HFF-Myc (cell line): ENCODE measurements around the gene THOC7.

ENCODE experiments used
- DNase-seq: peaks from one replicate; pipeline ENCODE4 v3.0.0-alpha.2; 2011; ENCODE audit warnings: low read depth; ENCODE audit errors: extremely low read depth
- H3K4me3 ChIP-seq: replicated peaks from 2 replicates; pipeline ENCODE4 v1.5.1; 2011; ENCODE audit warnings: low read depth, mild to moderate bottlenecking, control low read depth, low read length
- TF ChIP-seq, protein P1 (sequence below): IDR thresholded peaks from 2 replicates; pipeline ENCODE4 v1.5.1; 2012; ENCODE audit warnings: mild to moderate bottlenecking, low read depth, low read length, control low read depth; ENCODE audit errors: missing control alignments

Gene THOC7

DNA sequence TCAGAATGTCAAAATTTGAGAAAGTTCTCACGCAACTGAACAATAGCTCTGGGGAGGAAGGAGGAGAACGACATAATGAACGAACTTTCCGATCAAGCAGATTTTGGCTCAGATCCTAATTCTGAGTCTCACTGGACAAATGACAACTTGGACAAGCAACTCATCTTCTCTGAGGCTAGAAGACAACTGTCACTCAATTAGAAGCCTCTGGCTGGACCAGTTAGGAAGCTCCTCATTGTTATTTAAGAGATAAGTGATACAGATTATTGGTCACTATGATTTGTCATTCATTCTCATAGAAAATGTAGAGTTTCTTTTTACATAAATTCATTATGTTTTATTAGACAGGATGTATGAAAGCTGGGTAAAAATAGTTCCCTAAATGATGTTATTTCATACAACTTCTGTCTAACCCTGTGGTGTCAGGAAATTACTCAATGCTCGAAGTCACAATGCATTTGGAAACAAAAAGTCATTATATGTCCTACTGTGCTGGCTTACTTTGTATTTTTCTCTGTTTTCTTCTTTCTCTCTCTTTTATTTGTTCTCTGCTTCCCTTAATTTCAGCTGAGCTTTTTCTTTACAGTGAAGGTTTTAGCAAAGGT is 55.5 kb downstream of the THOC7 start:
- DNase-seq = no peak
- H3K4me3 ChIP-seq = no peak overlapping the region
- TF ChIP-seq, protein P1, sequence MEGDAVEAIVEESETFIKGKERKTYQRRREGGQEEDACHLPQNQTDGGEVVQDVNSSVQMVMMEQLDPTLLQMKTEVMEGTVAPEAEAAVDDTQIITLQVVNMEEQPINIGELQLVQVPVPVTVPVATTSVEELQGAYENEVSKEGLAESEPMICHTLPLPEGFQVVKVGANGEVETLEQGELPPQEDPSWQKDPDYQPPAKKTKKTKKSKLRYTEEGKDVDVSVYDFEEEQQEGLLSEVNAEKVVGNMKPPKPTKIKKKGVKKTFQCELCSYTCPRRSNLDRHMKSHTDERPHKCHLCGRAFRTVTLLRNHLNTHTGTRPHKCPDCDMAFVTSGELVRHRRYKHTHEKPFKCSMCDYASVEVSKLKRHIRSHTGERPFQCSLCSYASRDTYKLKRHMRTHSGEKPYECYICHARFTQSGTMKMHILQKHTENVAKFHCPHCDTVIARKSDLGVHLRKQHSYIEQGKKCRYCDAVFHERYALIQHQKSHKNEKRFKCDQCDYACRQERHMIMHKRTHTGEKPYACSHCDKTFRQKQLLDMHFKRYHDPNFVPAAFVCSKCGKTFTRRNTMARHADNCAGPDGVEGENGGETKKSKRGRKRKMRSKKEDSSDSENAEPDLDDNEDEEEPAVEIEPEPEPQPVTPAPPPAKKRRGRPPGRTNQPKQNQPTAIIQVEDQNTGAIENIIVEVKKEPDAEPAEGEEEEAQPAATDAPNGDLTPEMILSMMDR = no peak

DNA sequence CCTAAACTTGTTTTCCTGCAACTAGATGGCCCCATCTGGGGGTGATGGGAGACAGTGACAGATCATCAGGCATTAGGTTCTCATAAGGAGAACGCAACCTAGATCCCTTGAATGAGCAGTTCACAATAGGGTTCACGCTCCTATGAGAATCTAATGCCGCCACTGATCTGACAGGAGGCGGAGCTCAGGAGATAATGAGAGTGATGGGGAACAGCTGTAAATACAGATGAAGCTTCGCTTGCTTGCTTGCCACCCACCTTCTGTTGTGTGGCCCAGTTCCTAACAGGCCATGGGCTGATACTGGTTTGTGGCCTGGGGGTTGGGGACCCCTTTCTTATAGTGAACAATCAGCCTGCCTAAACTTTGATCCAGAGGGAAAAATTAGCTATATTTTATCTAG is 59.7 kb downstream of the THOC7 start:
- TF ChIP-seq, protein P1 = no peak
- no peak overlapping the region for H3K4me3 ChIP-seq
- DNase-seq = no peak

DNA sequence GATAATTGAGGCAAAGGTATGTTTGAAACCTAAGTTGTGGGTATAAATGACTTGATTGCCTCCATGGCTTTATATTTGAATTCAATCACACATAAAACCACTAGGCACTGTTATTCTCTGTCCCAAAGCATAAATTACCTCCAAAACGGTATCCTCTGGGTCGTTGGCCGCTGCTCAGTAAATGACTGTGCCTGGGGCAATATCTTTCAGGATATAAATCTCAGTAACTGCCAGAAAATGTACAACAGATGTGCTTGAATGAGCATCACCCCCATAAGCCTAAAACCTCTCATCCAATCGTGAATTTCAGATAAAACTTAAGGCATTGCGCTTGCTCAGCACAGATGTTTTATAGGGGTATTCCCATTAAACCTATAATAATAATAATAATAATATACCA is 63.5 kb downstream of the THOC7 start:
- DNase-seq = peak; percentile 26
- H3K4me3 ChIP-seq = no peak overlapping the region
- TF ChIP-seq, protein P1 = no peak

DNA sequence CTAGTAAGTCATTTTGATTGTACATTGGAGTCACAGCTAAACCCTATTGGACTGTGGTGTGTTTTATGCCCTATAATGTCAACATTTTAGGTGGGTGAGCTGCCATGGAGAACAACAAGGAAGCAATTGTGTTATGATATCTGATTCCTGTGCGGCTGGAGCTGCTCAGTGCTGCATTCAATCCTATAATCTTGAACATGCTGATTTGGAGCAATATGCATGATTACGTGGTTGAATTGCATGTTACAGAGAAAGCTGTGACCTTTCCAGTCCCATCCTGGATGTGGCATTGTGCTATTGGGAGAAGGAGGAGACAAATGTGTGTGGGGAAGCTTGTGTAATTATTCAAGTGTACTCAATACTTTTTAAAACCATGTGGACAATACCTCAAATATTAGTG is 64.7 kb downstream of the THOC7 start:
- DNase-seq = no peak
- TF ChIP-seq, protein P1 = no peak

DNA sequence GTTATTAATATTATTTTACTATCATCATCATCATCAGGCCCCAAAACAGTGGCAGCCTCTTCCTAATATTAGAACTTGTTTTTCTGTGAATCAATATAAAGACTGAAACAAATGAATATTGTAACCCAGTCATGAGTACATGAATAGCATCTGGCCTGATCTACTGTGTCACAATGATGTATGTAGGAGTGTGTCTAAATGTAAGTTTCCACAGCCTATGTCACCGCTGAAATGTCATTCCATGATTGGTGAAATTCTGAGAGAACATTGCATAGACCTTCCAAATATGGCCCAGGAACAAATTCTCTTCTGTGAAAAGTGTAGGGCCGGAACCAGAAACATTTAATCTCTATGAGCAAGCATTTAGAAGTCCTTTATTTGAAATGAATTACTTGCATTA is 65.1 kb downstream of the THOC7 start:
- TF ChIP-seq, protein P1 = no peak
- no peak for DNase-seq
- H3K4me3 ChIP-seq = no peak overlapping the region

More for the DNA sequence above, 64.7 kb downstream of the THOC7 start:
- H3K4me3 ChIP-seq = no peak overlapping the region

DNA sequence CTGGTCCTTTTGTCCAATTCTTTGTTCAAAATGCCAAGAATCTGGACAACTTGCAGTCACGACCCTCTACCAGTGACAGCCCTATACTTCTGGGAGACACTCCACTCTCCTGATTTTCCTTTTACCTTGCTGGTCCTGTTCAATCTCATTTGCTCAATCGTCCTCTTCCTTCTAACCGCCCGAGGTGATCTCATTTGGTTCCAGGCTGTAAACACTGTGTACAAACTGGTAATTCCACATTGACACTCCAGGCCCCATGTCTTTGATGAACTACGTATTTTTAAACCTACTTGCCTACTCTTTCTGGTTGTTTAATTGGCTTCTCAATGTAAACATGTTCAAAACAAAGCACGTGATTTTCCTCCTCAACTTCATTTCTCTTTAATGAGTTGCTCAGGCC is 68.2 kb downstream of the THOC7 start:
- H3K4me3 ChIP-seq = no peak overlapping the region
- TF ChIP-seq, protein P1 = no peak
- no peak for DNase-seq

DNA sequence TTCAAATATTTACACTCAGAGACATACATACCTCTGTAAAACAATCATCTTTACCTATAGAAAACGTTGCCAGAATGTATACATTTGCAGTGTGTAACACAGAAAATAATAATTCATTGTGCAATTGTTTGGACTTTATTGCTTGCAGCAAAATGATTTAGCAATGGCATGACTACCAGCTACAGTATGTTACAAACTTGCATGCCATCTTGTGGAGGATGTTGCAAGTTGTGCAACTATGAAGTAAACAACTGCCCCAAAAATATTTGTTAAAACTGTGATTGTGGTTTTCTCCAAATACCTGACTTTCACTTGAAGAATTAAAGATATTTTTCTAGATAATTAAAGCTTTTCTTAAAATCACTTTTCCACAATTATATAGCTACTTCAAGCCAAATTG is 71.6 kb downstream of the THOC7 start:
- H3K4me3 ChIP-seq = no peak overlapping the region
- peak; percentile 11 for DNase-seq
- TF ChIP-seq, protein P1 = peak; percentile 46
